GM18520 (cell line): Measurements from ENCODE around the gene PDE6A.

Experiments used
- ATAC-seq: cut with Tn5 transposase; IDR thresholded peaks from one replicate; pipeline ENCODE4 v1.9.1; 2021; ENCODE audit not compliant: unreplicated experiment

PDE6A gene

DNA sequence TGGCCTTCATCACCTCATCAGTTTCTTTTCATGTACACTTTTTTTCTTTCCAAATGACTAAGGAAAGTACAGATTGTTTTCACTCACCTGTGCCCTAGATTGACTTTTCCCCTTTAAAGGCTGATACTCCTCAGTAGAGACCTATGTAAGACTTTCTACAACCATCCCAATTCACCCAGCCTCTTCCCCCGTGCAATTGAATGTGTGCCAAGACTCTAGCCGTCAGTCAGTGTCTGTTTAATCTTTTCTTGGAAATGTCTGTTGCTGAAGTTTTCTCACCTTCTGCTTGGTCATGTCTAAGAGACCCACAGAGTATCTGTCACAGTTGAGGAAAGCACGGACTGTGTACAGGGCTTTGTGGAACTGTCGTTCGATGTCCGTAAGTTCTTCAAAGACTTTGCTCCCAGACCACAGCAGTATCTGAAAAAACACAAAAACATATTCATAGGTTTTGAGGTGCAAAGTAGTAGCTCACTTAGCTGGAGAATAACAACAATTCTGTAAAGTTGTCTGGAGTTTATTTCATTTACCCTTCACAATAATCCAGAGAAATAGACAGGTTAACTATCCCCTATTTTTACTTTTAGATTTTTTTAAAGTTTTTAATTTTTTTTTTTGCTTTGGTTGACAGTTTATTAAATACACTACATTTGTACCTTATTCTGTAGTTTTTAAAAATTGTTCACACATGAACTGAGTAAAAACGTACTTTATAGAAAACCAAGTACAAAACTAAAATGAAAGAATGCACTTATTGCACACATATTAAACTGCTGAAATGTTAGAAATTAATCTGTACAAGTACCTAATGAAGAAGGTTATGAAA lies 13.6 kb downstream of the PDE6A start:
- no peak for ATAC-seq

- ATAC-seq: no peak
Observed at GRCh38 chr5:149930043-149930748, 14.4 kb downstream of the PDE6A start.

DNA sequence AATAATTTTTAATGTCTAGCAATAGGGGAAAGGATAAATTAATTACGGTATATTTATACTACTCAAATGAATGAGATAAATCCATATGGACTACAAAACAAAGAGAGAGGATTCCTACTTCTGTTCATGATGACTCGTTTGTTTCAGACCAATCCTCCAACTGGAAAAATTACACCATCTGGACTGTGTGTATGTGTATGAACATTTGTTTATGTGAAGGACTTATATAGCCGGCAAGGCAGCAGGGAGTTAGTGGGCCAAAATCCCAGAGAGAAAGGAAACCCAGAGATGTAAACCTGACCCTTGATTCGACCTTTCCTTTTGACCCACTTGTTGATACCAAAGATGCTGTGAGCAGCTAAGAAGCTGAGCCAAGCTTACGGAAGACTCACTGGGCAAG lies 20.1 kb downstream of the PDE6A start:
- ATAC-seq: no peak

DNA sequence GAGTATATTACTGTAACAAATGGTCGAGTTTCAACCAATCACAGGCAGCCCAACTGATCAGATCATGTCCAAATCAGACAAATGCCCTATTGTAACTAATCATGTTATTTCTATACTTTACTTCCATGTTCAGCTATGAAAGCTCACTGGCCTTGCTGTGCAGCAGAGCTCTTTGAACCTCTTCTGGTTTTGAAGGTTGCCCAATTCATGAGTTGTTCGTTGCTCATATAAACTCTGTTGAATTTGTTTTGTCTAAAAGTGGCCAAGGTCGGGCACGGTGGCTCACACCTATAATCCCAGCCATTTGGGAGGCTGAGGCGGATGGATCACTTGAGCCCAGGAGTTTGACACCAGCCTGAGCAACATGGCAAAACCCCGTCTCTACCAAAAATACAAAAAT lies 21.6 kb downstream of the PDE6A start:
- ATAC-seq: no peak

GRCh38 chr5:149921597-149921996 lies 23.0 kb downstream of the PDE6A start:
- ATAC-seq: no peak

DNA sequence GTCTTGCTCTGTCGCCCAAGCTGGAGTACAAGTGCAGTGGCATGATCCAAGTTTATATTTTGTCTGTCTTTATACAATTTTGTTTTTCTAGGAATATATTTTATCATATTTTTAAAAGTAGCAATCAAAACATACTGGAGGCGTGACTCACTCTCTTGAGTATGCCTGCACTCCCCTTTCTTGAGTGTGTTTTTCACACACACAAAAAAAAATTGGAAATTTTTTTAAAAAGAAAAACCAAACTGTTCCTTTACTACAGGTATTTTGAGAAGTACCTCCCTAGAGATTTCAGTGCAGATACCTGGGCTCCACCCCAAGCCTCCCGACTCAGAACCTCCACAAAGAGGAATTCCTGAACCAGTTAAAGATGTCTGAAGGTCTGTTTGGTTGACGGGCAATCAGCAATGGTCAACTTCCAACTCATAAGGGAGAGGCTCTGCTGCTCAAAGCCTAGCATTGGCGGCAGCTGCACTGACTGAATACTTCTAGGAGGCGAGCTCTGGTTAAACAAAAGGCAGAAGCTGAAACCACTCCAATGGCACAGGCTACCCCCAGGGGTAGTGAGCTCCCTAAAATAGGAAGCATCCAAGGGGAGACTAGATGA lies 27.4 kb downstream of the PDE6A start:
- ATAC-seq: no peak

GRCh38 chr5:149916334-149917072 lies 28.1 kb downstream of the PDE6A start:
- ATAC-seq: no peak

DNA sequence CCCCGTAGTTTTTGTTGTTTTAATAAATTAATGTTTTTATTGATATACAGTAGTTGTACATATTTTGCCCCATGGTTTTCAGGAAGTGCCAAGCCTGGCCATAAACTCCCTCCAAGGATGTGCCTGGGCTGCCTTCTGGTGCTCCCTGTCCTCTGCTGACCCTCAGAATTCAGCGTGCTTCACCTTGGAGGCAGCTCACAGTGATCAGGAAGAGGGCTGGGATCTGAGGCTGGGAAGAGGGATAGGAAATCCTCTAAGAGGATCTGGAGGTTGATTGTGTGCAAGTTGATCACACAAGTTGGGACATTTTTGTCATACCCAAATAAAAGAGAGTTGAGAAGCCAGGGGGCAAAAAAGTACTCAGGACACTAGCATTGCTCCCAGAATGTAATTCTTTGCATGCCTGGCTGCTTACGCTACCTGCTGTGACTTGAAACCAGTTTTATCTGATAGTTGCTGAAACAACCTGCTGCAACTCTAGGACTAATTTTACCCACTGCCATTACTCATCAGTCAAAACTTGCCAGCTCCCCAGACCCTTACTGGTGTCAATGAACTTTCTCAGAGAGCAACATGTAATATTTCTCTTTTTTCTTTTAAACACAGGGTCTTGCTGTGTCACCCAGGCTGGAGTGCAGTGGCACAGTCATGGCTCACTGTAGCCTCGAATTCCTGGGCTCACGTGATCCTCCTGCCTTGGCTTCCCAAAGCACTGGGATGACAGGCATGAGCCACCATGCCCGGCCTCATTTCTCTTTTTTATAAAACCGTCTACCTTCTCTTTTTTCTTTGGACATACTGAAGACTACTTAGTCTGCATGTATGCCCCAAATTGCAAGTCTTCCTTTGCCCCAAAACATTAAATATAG lies 29.0 kb downstream of the PDE6A start:
- no peak for ATAC-seq

GRCh38 chr5:149913436-149914419 lies 30.9 kb downstream of the PDE6A start:
- ATAC-seq: no peak

DNA sequence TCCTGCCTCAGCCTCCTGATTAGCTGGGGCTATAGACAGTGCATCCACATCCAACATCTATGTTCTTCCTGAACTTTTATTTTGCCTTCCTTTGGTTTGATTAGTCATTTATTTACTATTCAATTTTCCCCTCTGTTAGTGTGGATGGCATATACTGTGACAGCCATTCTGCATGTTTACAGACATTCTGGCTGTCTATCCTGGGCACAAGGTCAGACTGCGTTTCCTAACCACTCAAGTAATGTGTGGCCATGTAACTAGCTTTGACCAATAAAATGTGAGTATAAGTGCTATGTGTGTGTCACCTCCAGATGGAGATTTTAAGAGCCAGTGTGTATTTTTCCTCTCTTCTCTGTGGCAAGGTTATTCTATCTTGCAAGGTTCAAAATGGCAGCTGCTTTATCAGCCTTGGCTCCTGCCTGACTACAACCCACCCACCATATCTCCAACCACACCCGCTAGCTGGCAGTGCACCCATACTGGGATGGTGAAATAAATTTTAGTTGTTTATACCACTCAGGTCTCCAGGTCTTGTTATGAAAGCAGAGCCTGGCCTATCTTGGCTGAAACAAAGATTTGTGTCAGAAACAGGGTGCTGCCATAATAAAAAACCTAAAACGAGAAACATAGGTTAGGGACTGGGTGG lies 32.2 kb downstream of the PDE6A start:
- ATAC-seq: no peak

DNA sequence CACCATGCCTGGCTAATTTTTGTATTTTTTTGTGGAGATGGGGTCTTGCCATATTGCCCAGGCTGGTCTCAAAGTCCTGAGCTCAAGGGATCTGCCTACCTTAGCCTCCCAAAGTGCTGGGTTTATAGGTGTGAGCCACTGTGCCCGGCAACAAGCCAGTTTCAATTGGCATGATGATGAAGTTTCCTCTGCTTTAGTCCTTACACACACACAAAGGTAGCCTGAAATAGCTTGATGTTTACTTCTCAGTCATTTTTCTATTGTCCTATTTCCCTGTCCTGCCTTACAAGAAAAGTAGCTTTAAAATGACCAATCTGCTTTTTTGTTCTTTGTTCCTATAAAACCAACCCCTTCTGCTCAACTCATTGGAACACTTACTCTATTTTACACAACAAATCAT lies 33.6 kb downstream of the PDE6A start:
- ATAC-seq: no peak

DNA sequence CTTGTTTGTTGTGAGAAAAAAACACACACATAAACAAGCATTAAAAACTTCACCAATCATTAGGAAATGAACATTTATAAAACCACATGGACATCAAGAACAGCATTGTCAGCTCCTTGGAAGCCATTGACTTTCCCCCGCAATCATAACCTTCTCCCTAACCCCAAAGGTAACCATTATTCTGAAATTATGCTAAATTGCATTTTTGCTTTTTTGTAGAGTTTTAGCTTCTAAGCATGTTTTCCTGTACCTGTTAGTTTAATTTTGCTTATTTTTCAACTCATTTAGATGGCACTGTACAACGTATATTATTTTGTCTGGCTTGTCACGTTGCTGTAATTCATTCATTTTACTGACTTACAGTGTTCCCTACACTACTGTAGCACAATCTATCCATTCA lies 36.8 kb downstream of the PDE6A start:
- ATAC-seq: no peak

GRCh38 chr5:149904977-149905376 lies 39.6 kb downstream of the PDE6A start:
- ATAC-seq: no peak

DNA sequence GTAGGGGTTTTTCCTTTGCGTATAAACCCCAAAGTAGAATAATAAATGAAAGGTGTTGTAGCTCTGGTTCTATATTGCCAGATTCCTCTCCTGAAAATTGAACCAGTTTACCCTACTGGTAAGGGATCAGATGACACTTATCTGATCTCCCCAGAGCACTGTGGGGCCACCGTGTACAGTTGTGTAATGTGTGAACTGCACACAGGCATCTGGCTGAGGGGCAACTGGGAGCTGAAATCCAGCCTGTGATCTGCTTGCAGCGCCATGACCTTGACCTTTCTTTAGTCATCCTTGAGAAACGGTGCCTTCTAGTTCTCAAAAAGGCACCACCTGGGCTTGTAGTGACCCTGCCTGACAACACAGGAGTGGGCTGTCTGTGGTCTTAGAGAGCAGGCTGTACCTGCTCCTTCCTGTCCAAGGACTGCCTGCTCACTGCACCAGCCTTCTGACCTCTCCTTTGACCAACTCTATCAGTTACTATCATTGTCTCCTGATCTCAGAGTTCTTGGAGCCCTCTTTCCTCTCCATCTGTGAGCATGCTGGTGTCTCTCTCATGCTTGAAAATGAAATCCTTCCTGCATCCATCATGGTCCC lies 40.2 kb downstream of the PDE6A start:
- ATAC-seq: no peak

DNA sequence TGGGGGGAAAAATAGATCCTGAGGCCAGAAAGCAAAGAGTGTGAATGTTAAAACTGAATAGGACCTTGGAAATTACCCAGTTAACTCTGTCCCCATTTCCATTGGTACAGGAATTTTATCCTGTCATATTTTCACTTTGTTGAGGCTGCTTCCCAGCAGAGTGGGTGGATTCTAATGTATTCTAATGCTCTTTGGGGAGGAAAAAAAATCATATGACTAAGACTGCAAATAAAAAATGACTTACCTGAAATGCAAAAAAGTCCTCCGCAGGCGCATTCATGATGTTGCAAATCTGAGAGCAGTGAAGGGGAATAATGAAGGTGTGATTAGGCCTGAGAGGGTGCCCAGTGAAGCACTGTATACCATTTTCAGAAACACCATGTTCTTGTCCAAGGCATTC lies 41.2 kb downstream of the PDE6A start:
- no peak for ATAC-seq

GRCh38 chr5:149902177-149902576 lies 42.4 kb downstream of the PDE6A start:
- no peak for ATAC-seq

GRCh38 chr5:149901511-149901910 lies 43.1 kb downstream of the PDE6A start:
- ATAC-seq: no peak

DNA sequence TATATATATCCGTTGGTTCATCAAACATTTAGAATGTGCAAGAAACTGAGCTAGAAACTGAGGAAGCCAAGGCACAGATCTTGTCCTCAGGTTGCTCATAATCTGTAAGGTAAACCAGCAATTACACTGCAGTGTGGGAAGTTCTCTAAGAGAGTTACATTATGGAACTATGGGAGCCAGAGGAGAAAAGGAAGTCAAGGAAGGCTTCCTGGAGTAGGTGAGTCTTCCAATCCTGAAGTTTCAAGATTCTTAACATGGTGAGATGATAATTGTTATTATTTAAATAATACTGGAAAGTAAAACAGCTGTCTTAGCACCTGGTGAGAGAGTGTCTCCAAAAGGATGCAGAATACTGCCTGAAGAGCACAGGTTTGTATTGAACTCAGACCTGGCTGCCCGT lies 44.2 kb downstream of the PDE6A start:
- ATAC-seq: no peak
